GM18868 (cell line): ENCODE results near the gene RSKR.
"Not testable (repeated sequence)": the region's sequence is repeated elsewhere in the genome, so short reads cannot be mapped to it uniquely, and the experiment has no call there.

ENCODE experiments used
- ATAC-seq: cut with Tn5 transposase; IDR thresholded peaks from one replicate; pipeline ENCODE4 v1.9.1; 2021; ENCODE audit warnings: mild to moderate bottlenecking, moderate library complexity; ENCODE audit not compliant: unreplicated experiment

RSKR gene, protein sequence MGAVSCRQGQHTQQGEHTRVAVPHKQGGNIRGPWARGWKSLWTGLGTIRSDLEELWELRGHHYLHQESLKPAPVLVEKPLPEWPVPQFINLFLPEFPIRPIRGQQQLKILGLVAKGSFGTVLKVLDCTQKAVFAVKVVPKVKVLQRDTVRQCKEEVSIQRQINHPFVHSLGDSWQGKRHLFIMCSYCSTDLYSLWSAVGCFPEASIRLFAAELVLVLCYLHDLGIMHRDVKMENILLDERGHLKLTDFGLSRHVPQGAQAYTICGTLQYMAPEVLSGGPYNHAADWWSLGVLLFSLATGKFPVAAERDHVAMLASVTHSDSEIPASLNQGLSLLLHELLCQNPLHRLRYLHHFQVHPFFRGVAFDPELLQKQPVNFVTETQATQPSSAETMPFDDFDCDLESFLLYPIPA

DNA sequence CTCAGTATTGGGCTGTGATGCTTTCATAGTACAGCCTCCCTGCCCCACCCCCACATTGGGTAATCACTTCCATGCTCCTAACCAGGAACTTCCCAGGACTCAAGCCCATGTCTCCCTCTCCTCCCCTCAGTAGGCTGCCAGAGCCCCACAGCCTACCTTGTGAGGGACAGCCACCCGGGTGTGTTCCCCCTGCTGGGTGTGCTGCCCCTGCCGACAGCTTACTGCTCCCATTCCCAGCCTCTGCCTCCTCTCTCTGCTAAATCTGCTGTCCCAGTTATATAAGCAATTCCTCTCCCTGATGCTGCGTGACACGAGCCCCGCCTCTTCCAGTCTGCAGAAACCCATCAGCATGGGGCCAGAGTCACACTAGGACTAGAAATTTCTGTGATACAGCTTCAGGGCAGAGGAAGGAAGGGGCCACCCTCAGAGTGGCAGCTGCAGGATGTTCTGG lies at the start of gene RSKR:
Gene RSKR, minus strand, starts transcription at position 255 of the 451 bp plus-strand sequence. Its CDS starts 24 bp downstream, at position 231.
- ATAC-seq: no peak

DNA sequence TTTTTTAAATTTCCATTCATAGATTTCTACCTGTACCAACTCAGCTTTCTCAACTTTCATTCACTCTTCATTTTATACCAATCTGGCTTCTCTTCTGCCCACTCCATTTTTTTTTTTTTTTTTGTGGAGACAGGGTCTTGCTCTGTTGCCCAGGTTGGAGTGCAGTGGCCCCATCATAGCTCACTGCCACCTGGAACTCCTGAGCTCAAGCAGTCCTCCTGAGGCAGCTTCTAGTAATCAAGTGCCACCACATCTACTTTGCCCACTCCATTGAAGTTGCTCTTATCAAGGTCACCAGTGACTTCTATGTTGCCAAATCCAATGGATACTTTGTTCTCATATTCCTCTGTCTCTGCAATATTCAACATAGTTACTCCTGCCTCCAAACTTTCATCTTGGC lies 49.7 kb upstream of the RSKR start:
- ATAC-seq: no peak

DNA sequence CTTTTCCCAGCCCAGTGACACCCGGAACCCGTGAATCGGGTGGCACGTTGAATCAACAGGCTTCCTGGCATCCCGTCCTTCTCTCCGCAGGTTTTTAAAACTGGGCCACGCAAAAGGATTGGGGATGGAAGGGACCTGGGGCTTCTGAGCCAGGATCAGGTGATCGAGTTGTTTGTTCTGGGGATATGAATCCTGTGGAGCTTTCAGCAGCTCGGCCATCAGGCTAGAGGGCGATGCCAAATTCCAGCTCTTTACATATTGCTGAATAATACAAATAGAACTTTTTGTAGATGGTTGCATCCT lies 48.5 kb upstream of the RSKR start:
- no peak for ATAC-seq

DNA sequence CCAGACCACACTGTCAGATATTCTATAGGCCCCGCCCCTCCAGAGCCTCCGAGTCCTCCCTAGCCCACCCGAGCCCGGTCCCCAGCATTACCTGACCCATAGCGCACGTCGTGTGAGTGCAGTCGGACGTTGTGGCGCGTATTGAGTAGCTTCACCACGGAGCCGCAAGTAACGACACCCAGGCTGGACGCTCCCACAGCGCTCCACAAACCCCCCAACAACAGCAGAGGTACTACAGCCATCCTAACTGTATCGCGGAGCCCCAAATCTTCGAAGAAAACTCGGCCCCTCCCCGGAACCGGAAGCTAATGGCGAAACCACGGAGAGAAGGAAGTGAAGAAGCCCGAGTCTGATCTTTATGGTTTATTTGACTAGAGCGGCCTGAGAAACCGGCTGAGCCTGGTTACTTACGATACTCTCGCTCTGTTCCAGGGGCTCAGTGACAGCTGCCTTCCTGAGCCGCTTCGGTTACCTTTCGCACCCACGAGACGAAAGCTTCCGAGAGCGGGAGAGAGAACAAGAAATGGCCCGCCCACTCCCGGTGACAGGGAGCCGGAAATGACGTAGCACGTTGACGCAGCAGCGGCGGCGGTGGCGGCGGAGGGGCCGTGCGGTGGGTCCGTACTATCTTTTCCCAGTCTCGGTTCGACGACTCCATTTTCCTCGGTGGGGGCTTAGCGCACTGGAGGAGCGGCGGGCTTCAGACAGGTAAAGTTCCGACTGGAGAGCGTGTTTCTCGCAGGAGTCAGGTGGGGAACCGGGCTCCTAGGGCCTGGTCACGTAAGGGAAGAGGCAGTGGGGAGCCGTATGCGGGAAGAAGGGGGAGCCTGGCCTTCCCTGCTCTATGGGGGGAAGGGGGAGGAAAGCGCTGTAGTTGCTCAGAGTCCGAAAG lies 47.9 kb upstream of the RSKR start, which contains the start of the genes SDF2 and SUPT6H:
Gene SDF2, minus strand, starts transcription at position 272 of the 892 bp plus-strand sequence. Its CDS starts 30 bp downstream, at position 242.
Gene SUPT6H, plus strand, starts transcription at position 571 of the 892 bp plus-strand sequence. CDS start 11,197 bp downstream, outside the sequence.
- ATAC-seq: peak; percentile 83

DNA sequence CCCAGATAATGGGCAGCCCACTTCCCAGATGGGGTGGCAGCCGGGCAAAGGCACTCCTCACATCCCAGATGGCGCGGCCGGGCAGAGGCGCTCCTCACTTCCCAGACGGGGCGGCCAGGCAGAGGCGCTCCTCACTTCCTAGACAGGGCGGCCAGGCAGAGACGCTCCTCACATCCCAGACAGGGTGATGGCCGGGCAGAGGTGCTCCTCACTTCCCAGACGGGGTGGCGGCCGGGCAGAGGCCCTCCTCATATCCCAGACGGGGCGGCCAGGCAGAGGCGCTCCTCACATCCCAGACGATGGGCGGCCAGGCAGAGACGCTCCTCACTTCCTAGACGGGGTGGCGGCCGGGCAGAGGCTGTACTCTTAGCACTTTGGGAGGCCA lies 45.5 kb upstream of the RSKR start:
- ATAC-seq: not testable (repeated sequence)

DNA sequence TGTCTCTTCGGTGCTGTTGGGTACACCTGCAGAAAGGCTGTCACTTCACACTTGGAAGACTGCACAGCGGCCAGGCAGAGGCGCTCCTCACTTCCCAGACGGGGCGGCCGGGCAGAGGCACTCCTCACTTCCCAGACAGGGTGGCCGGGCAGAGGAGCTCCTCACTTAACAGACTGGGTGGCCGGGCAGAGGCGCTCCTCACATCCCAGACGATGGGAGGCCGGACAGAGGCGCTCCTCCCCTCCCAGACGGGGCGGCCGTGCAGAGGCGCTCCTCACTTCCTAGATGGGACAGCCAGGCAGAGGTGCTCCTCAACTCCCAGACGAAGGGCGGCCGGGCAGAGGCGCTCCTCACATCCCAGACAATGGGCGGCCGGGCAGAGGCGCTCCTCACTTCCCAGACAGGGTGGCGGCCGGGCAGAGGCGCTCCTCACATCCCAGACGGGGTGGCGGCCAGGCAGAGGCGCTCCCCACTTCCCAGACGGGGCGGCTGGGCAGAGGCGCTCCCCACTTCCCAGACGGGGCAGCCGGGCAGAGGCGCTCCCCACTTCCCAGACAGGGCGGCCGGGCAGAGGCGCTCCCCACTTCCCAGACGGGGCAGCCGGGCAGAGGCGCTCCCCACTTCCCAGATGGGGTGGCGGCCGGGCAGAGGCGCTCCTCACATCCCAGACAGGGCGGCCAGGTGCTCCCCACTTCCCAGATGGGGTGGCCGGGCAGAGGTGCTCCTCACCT lies 44.9 kb upstream of the RSKR start:
- not testable (repeated sequence) for ATAC-seq

DNA sequence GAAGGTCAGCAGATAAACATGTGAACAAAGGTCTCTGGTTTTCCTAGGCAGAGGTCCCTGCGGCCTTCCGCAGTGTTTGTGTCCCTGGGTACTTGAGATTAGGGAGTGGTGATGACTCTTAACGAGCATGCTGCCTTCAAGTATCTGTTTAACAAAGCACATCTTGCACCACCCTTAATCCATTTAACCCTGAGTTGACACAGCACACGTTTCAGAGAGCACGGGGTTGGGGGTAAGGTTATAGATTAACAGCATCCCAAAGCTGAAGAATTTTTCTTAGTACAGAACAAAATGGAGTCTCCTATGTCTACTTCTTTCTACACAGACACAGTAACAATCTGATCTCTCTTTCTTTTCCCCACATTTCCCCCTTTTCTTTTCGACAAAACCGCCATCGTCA lies 44.4 kb upstream of the RSKR start:
- ATAC-seq: not testable (repeated sequence)

DNA sequence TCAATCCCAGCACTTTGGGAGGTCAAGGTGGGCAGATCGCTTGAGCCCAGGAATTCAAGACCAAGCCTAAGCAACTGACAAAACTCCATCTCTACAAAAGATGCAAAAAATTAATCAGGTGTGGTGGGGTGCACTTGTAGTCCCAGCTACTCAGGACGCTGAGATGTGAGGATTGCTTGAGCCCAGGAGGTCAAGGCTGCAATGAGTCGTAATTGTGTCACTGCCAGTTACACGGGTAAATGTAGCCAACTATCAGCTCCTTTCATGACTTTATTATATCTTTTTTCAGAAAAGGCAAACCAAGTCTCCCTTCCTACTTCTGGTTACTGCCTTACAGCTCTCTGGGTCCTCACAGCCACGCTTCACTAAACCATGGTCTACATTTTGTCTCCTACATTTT lies 43.8 kb upstream of the RSKR start:
- ATAC-seq: no peak

DNA sequence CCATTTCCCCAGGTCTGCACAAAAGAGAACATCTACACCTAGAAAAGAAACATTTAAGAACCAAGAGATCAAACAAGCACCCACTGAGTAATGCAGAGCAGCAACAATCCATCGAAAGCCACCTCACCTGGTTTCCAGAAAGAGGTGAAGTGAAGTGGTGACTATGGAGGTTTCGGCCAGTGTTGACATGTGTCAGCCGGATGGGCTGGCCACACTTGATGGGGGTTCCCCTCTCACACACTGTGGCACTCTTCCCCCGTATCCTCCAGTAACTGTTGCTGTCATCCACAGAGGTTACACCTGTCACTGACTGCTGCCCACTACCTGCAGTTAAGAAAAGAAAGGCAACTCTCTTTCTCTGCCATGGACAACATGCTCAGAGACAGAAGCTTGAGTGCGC lies 41.2 kb upstream of the RSKR start:
- ATAC-seq: no peak

DNA sequence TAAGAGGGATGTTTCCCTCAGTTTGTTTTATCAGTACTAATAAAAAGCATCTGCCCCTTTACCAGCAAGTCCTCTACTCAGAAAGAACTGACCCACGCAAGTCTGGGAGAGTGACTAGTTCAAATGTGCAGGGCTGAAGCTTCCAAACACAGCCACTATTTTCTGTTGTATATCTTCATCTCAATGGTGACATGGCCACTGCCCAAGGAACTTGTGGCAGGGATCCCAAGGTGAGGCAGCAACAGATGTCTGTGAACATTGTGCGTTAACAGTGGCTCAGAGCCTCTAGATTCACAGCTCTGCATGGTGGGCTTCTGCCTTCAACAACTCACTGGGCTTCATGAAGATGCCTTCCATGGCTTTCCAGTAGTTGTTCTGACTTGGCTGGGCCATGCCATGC lies 34.7 kb upstream of the RSKR start:
- ATAC-seq: no peak

DNA sequence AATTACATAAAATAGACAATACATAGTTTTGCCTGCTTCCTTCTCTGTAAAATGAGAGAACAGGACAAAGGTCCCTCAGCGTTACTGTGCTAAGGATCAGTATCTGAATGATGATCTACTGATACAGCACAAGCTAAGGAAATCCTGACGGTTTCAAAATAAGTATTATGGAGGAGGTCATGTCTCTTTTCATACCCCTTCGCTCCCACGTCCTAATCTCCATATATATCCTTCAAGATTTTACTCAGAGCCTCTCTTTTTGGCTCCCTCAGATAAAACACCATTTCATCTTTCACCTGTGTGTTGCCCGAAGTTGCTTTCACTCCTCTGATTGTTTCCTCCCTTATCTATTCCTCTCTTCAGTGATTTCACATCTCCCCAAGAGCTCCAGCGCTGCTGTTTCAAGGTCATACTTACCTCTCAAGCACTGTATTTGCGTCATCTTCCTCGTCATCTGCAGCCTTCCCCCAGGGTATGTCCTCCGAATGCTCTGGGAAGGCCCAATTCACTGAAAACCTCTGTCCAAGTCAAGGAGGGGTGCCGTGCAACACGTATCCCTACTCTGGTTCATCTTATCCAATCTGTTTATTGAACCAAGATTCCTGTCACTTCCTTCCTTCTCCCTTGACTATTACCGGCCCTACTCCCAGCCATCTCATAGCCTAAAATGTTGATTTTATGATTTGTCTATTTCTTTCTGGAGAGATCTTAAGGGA lies 32.2 kb upstream of the RSKR start:
- no peak for ATAC-seq

DNA sequence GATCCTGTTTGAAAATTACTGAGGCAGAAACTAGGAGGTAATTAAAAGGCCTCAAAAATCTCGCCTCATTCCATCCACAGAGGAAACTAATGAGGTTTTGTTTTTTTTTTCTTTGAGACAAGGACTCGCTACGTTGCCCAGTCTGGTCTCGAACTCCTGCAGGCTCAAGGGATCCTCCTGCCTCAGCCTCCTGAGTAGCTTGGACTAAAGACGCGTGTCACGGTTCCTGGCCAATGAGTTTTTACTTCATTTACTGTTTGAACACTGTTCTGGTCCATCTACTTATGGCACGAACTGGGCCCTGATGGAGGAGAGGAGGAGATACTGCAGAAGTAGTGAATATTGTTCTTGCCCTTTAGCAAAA lies 31.6 kb upstream of the RSKR start:
- no peak for ATAC-seq

DNA sequence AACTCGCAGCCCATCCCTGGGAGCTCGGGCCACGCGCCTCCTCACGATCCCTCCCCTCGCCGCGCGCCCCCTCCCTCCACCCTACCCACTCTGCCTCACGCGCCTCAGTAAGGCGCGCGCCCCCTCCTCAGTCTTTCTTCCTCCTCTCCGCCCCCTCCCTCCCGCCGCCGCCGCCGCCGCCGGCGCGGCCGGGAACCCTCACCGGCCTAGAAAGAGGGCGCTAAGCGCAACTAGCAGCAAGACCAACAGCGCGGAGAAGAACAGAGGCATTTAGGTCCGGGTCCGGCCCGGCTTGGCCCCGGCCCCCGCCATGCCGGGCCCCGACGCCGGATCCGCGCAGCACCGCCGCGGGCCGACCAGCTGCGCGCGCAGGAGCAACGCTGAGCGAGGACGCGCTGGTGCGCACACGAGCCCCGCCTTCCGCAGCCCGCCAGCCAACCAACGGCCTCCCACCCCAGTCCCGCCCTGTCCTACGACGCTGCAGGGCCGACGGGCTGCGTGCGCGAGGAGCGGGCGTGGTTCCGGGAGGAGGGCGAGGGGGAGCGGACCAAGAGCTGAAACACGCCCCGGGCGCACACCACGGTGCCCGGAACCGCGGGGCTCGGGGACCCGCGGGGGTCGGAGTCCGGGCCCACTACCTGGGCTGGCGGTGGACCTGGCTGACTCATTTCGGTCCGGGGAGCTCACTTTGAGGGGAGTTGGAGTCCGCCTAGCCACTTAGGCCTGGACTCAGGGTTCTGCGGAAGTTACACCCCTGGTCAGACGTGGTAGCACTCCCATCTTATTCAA lies 31.0 kb upstream of the RSKR start, which contains the start of gene BLTP2:
Gene BLTP2, minus strand, starts transcription at position 372 of the 789 bp plus-strand sequence. Its CDS starts 102 bp downstream, at position 270.
- ATAC-seq: peak; percentile 90

DNA sequence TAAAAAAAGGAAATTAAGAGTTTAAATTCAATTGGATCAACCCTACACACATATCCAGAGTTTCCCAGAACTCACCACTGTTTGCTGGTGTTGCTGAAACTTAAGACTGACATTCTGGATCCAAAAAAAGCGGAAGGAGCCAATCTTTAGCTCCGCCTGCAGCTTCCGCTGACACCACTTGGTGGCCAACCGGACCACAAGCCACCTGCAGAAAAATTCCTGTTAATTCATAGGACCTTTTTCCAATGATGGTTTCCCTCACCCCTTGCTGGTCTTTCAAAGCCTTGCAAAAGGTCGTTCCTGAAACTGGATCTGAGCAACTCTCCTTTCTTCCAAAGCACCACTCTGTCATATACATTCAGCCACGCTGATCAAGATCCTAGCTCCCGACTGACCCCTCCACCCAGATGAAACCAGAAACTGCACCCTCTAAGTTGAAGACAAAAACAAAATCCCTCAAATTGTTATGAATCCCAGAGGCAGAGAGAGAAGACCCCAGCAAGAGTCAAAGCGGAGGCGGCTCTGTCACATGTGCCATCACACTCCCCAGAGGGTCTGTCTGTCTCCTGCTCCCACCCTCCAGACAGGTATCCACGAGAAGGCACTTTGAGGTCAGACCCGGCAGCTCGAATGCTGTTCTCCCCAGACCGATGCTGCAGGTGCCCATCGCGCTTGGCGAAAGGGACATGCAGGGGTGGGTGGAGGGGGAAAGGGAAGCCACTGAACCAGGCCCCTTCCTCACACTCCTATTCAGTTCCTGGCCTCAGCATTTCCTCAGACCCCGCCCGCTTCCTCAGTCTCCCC lies 30.2 kb upstream of the RSKR start:
- ATAC-seq: peak; percentile 3

DNA sequence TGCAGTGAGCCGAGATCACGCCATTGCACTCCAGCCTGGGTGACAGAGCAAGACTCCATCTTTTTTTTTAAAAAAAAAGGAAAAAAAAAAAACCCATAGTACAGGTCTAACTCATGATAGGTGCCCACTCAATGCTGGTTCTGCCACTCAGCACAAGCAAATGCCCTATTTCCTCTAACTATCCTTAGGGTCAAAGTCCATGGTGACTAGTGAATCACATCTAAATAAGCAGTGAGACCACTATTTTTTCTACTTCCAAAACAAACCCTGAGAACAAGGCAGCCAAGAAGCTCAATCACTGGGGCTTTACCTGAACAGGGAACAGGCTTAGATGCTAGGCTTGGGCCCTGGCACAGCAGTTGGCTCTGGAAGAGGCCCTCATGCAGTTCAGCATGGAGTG lies 27.6 kb upstream of the RSKR start:
- ATAC-seq: no peak

DNA sequence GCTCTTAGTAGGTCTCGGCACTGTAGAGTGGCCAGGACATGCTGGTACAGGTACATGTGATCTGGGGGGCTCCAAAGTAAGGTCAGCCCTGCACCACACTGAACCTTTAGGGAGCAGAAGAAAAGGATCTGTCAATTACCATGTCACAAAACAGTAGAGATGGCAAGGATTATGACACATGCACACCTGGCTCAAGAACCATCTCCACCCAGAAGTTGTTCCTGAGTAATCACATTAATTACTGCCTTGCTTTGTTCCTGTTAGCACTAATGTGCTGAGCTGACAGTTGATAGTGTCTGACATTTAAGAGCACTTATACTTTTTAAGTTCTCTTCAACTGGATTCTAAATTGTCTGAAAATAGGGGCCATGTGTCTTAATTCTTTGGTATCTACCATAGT lies 21.5 kb upstream of the RSKR start:
- no peak for ATAC-seq

DNA sequence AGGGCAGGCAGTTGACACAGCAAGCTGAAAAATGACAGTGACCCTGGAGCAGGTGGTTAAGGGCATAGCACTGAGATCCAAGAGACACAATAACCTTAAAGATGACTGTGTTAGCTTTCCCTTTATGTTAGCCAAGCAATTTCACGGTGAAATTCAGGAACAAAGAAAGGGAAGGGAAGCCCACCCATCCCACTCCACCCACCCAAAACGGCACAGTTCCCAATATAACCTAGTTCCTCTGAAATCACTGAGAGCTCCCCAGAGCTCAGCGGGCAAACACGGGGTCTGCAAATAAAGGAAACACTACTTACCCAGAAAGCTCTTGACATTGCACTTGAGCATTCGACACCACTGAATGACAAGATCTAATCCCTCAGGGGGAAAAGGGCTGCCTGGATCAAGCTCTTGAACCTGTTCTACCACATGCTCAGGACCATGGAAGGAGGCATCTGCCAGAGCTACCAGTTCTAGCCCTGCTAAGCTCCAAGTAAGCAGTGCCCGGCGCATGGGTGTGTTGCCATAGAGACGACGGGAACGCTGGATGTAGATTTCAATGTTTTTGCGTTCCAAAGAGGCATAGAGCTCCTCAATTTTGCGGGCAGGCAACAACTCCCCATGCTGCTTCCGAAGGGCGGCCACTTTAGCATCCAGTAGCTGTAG lies 20.4 kb upstream of the RSKR start:
- ATAC-seq: no peak

DNA sequence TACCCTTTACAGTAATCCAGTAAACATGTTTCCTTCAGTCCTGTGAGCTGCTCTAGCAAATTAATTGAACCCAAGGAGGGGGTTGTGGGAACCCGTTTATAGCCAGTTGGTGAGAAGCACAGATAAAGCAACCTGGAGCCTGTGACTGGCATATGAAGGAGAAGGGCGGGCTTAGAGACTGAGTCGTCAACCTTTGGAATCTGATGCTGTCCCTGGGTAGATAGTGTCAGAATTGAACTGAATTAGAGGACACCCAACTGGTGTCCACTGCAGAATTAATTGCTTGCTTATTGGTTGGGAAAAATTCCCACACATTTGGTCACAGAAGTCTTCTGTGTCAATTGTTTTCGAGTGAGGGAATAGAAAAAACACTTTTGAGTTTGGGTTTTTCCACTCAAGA lies 12.8 kb upstream of the RSKR start:
- no peak for ATAC-seq
